RWPE2 (cell line): ENCODE data around the gene ARHGAP42.

ENCODE experiments used
- ATAC-seq: fragments of 200-7000 bp; cut with Tn5 transposase; 3 replicates; pipeline ENCODE4 v1.9.1; 2021; ENCODE audit warnings: low read depth
- DNase-seq: peaks from one replicate; pipeline ENCODE4 v3.0.0-alpha.2; 2020; ENCODE audit warnings: low spot score
- H3K27ac ChIP-seq: fragments of 450-650 bp; 2 replicates; pipeline ENCODE4 v1.5.1; 2017; ENCODE audit warnings: mild to moderate bottlenecking; ENCODE audit not compliant: poor library complexity, severe bottlenecking
- H3K27me3 ChIP-seq: fragments of 250-450 bp; sonication (Bioruptor Pico); 2 replicates; pipeline ENCODE4 v1.5.1; 2021; ENCODE audit warnings: mild to moderate bottlenecking, moderate library complexity; ENCODE audit not compliant: insufficient read depth, poor library complexity, severe bottlenecking
- H3K36me3 ChIP-seq: fragments of 250-450 bp; sonication (Bioruptor Pico); 2 replicates; pipeline ENCODE4 v1.5.1; 2020; ENCODE audit warnings: low read depth, mild to moderate bottlenecking, moderate library complexity
- H3K4me1 ChIP-seq: fragments of 250-450 bp; sonication (Bioruptor Pico); 2 replicates; pipeline ENCODE4 v1.5.1; 2021; ENCODE audit warnings: mild to moderate bottlenecking, moderate library complexity; ENCODE audit not compliant: insufficient read depth, poor library complexity, severe bottlenecking
- H3K4me3 ChIP-seq: fragments of 250-450 bp; sonication (Bioruptor Pico); 2 replicates; pipeline ENCODE4 v1.5.1; 2021; ENCODE audit warnings: mild to moderate bottlenecking, moderate library complexity; ENCODE audit not compliant: severe bottlenecking
- H3K9me3 ChIP-seq: fragments of 250-450 bp; sonication (Bioruptor Pico); 2 replicates; pipeline ENCODE4 v1.5.1; 2021; ENCODE audit warnings: mild to moderate bottlenecking, moderate library complexity; ENCODE audit not compliant: severe bottlenecking
- CTCF ChIP-seq: fragments of 450-650 bp; IDR thresholded peaks from one replicate; pipeline ENCODE4 v1.5.1; 2017; ENCODE audit warnings: mild to moderate bottlenecking, moderate library complexity; ENCODE audit not compliant: poor library complexity, severe bottlenecking

ARHGAP42 gene

DNA sequence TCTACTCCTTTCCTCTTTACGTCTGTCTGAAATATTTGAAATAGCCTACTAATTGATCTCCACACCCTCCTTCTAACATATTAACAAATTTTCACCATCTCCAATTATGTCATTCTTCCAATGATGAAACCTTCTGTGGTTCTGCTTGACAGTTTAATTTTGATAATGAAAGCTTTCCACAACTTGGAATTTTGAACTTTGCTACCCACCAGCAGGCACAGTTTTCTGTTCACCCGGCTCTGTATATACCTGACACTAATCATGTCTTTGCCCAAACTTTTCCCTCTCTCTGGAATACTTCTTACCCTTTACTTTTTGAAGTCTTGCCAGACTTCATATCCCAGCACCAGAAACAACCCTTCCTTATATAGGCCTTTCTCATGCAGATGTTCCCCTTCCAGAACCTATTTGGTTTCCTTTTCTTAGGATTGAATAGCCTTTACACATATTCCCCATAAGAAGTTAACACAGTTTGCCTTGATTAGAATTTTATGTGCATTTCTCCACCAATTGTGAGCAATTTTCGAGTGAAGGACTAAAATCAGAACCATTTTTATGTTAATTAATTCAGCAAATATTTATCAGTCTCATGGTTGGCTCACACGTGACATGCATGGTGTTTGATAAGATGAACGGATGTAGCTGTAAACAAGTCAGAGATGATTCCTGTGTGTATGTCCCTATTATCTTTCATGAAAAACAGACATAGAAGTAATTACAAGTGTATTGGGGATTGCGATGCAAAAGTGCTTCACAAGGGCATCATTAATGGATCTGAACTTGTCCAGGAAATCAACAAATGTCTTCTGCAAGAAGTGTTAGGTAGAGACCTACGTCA lies 173.4 kb downstream of the ARHGAP42 start:
- no peak overlapping the region for H3K4me3 ChIP-seq
- no peak for TF ChIP-seq CTCF
- H3K36me3 ChIP-seq, result no peaks in the 10 kb centered on the region
- DNase-seq, result no peak
- ATAC-seq, result no peak
- no peaks in the 10 kb centered on the region for H3K4me1 ChIP-seq
- no peak overlapping the region for H3K27ac ChIP-seq
- H3K27me3 ChIP-seq, result no peaks in the 10 kb centered on the region
- H3K9me3 ChIP-seq, result no peaks in the 10 kb centered on the region

GRCh38 chr11:100861212-100861611 lies 174.1 kb downstream of the ARHGAP42 start:
- DNase-seq (no peak), ATAC-seq (0 out of 3 replicates have a peak, but pooled peaks have one; percentile 27)
- Histone ChIP-seq H3K27ac (no peak overlapping the region), H3K4me1 (no peaks in the 10 kb centered on the region), H3K36me3 (no peaks in the 10 kb centered on the region), H3K27me3 (no peaks in the 10 kb centered on the region), H3K9me3 (no peaks in the 10 kb centered on the region), H3K4me3 (no peak overlapping the region)
- TF ChIP-seq CTCF, result no peak

GRCh38 chr11:100863080-100863581 lies 176.0 kb downstream of the ARHGAP42 start:
- no peaks in the 10 kb centered on the region for H3K36me3 ChIP-seq
- H3K4me3 ChIP-seq, result no peak overlapping the region
- no peak overlapping the region for H3K27ac ChIP-seq
- H3K27me3 ChIP-seq, result no peaks in the 10 kb centered on the region
- ATAC-seq (no peak), DNase-seq (no peak)
- no peaks in the 10 kb centered on the region for H3K4me1 ChIP-seq
- no peak for TF ChIP-seq CTCF
- no peaks in the 10 kb centered on the region for H3K9me3 ChIP-seq

DNA sequence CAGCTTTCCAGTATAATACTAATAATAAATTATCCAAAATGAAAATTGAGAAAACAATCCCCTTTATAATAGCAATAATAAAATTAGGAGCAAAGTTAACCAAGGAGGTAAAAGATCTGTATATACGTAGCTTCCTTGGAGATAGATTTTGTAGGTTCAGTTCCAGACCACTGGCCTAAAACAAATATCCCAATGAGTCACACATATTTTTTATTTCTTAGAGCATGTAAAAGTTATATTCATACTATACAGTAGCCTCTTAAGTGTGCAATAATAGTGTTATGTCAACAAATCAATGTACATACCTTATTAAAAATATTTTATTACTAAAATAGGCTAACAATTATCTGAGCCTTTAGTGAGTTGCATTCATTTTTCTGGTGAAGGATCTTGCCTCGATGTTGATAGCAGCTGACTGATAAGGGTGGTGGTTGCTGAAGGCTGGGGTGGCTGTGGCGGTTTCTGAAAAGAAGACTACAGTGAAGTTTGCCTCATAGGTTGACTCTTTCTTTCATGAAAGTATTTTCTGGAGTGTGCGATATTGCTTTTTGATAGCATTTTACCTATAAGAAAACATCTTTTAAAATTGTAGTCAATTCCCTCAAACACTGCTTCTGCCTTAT lies 178.5 kb downstream of the ARHGAP42 start:
- DNase-seq, result no peak
- no peak for TF ChIP-seq CTCF

More for the DNA sequence above, 178.5 kb downstream of the ARHGAP42 start:
- no peak for ATAC-seq
- Histone ChIP-seq H3K4me3 (no peak overlapping the region), H3K4me1 (no peaks in the 10 kb centered on the region), H3K36me3 (no peaks in the 10 kb centered on the region), H3K27ac (no peak overlapping the region), H3K27me3 (no peaks in the 10 kb centered on the region), H3K9me3 (no peaks in the 10 kb centered on the region)
